Esophagus squamous epithelium (tissue), 4 donors: Measurements from ENCODE around the gene PRADC1.

Experiments
- POLR2A ChIP-seq, 4 donors: fragments of 450-650 bp; IDR thresholded peaks; one replicate each; pipeline ENCODE4 v1.6.1; 2017; ENCODE audit warnings: antibody characterized with exemption in 4 of 4, mild to moderate bottlenecking in 4 of 4, moderate library complexity in 3 of 4
- TF ChIP-seq, protein P1 (sequence below), 6 experiments: fragments of 450-650 bp in 4 of 6; fragments of 200-600 bp in 2 of 6; sonication (generic) in 2 of 6; IDR thresholded peaks; one replicate each; pipeline ENCODE4 v1.5.1; 2016 to 2019; ENCODE audit warnings: antibody characterized with exemption in 6 of 6, mild to moderate bottlenecking in 4 of 6, moderate library complexity in 4 of 6

DNA sequence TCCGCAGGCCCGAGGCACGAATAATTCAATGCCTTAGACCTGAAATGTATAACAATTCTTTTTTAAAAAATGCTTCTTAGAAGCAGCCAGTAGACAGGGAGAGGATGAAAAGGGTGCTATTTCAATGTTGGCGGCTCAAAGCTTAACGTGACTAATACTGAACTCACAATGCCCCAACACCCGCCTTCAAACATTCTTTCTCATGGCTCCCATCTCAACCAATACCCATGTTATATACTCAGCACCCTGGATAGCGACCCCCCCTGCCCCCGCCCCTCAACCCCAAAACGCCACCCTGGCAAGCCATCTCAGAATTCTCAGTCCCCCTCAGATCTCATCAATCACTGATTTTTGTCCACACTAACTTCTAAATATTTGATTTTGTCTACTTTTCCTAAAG, 46.8 kb upstream of the PRADC1 start:
- TF ChIP-seq, protein P1, sequence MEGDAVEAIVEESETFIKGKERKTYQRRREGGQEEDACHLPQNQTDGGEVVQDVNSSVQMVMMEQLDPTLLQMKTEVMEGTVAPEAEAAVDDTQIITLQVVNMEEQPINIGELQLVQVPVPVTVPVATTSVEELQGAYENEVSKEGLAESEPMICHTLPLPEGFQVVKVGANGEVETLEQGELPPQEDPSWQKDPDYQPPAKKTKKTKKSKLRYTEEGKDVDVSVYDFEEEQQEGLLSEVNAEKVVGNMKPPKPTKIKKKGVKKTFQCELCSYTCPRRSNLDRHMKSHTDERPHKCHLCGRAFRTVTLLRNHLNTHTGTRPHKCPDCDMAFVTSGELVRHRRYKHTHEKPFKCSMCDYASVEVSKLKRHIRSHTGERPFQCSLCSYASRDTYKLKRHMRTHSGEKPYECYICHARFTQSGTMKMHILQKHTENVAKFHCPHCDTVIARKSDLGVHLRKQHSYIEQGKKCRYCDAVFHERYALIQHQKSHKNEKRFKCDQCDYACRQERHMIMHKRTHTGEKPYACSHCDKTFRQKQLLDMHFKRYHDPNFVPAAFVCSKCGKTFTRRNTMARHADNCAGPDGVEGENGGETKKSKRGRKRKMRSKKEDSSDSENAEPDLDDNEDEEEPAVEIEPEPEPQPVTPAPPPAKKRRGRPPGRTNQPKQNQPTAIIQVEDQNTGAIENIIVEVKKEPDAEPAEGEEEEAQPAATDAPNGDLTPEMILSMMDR (IDR thresholded peaks at IDR 0.05) = no peak
- TF ChIP-seq POLR2A (IDR thresholded peaks at IDR 0.05) = no peak
